Subcutaneous abdominal adipose tissue (tissue), 5 donors: ENCODE results near the gene ASAH2B.

Source experiments
- H3K27ac ChIP-seq: one replicate; pipeline ENCODE4 v1.7.0; 2013; ENCODE audit warnings: low read depth, mild to moderate bottlenecking, inconsistent platforms, low read length, moderate library complexity
- H3K27me3 ChIP-seq, 5 donors: one replicate each; pipeline ENCODE4 v1.7.0; 2013; ENCODE audit warnings: low read length in 5 of 5, inconsistent platforms in 1 of 5; ENCODE audit not compliant: control insufficient read depth in 5 of 5, insufficient read depth in 4 of 5
- H3K36me3 ChIP-seq, 5 donors: one replicate each; pipeline ENCODE4 v1.7.0; 2013; ENCODE audit warnings: low read length in 5 of 5; ENCODE audit not compliant: control insufficient read depth in 5 of 5, insufficient read depth in 5 of 5
- H3K4me1 ChIP-seq, 5 donors: one replicate each; pipeline ENCODE4 v1.7.0; 2013; ENCODE audit warnings: low read length in 5 of 5, mild to moderate bottlenecking in 3 of 5, moderate library complexity in 1 of 5; ENCODE audit not compliant: control insufficient read depth in 5 of 5, insufficient read depth in 5 of 5
- H3K4me3 ChIP-seq, 5 donors: one replicate each; pipeline ENCODE4 v1.7.0; 2013; ENCODE audit warnings: low read length in 5 of 5, low read depth in 1 of 5
- H3K9ac ChIP-seq, 5 donors: one replicate each; pipeline ENCODE4 v1.7.0; 2013; ENCODE audit warnings: low read length in 5 of 5, mild to moderate bottlenecking in 4 of 5, moderate library complexity in 3 of 5
- H3K9me3 ChIP-seq, 5 donors: one replicate each; pipeline ENCODE4 v1.7.0; 2013; ENCODE audit warnings: low read length in 5 of 5; ENCODE audit not compliant: control insufficient read depth in 5 of 5
- donor health status: healthy.
- donor health status: healthy.
- donor health status: healthy.
- donor health status: healthy.
- donor health status: healthy.

The ASAH2B gene

GRCh38 chr10:50796693-50797092, 57.0 kb downstream of the ASAH2B start:
- no peak overlapping the region for H3K9ac ChIP-seq
- H3K4me3 ChIP-seq = no peak overlapping the region
- no peaks in the 10 kb centered on the region for H3K27me3 ChIP-seq
- H3K27ac ChIP-seq = no peak overlapping the region
- H3K36me3 ChIP-seq = no peaks in the 10 kb centered on the region
- H3K4me1 ChIP-seq = no peaks in the 10 kb centered on the region
- H3K9me3 ChIP-seq = no peaks in the 10 kb centered on the region

GRCh38 chr10:50798297-50798696, 58.6 kb downstream of the ASAH2B start:
- H3K27me3 ChIP-seq = no peaks in the 10 kb centered on the region
- H3K36me3 ChIP-seq = no peaks in the 10 kb centered on the region
- no peaks in the 10 kb centered on the region for H3K9me3 ChIP-seq
- no peaks in the 10 kb centered on the region for H3K4me1 ChIP-seq
- H3K4me3 ChIP-seq = no peak overlapping the region
- H3K27ac ChIP-seq = no peak overlapping the region
- H3K9ac ChIP-seq = no peak overlapping the region

- no peak overlapping the region for H3K27ac ChIP-seq
- no peaks in the 10 kb centered on the region for H3K27me3 ChIP-seq
- H3K9me3 ChIP-seq = no peaks in the 10 kb centered on the region
- H3K4me1 ChIP-seq = no peaks in the 10 kb centered on the region
- H3K4me3 ChIP-seq = no peak overlapping the region
- no peaks in the 10 kb centered on the region for H3K36me3 ChIP-seq
- no peak overlapping the region for H3K9ac ChIP-seq
Measured at GRCh38 chr10:50799595-50799994, 59.9 kb downstream of the ASAH2B start.

- no peaks in the 10 kb centered on the region for H3K36me3 ChIP-seq
- no peaks in the 10 kb centered on the region for H3K9me3 ChIP-seq
- H3K4me1 ChIP-seq = no peaks in the 10 kb centered on the region
- H3K27me3 ChIP-seq = no peaks in the 10 kb centered on the region
- no peak overlapping the region for H3K4me3 ChIP-seq
- H3K27ac ChIP-seq = no peak overlapping the region
- no peak overlapping the region for H3K9ac ChIP-seq
Measured at GRCh38 chr10:50805981-50806622, 66.4 kb downstream of the ASAH2B start.

DNA sequence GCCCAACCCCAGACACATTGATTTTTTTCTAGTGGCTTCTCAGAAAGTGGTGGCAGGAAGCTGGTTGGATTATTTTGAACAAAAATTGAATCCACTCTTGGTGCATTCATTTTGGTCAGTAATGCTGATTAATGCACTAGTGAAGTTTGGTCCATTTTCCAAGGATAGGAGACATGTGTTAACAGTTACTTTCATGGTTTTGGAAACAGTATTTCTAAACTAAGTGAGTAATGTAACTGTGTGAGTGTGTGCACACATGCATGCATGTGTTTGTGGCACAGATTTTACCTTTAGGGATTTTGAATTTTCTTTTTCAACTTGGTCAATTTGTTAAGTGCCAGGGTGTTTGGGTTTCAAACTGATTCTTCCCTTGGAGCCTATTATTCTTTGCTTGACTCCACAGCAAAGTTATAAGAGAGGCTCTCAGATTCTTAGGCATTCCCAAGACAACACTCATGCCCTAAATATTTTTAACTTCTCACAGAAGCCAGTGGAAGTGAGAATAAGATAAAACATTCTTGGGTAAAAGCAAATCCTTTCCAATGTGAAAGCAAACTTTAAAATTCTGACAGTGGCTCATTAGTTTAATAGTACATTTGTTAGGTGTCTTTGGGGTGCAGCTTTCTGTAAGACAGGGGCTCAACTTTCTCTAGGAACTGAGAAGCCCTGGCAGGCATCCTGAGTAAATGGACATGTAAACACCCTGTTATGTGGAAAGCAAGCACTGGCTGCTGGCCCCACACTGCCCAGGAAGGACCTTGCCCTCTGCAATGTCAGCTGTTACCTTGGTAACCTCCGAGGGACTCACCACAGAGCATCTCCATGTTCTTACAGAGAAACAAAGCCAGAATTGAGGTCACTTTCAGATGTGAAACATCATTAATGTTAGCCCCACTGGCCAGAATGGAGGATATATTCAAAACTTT, 68.4 kb downstream of the ASAH2B start:
- Histone ChIP-seq H3K9me3 (no peaks in the 10 kb centered on the region), H3K4me1 (no peaks in the 10 kb centered on the region), H3K36me3 (no peaks in the 10 kb centered on the region), H3K27ac (no peak overlapping the region), H3K4me3 (no peak overlapping the region), H3K27me3 (no peaks in the 10 kb centered on the region), H3K9ac (no peak overlapping the region)
